ENCODE measurements around the gene GSTO1.

- TF ChIP-seq PPARA (CRISPR knock-in tag; IDR thresholded peaks at IDR 0.05; ENCODE audit: borderline replicate concordance) (no peak), BACH2 (CRISPR knock-in tag; IDR thresholded peaks at IDR 0.05; ENCODE audit: borderline replicate concordance) (no peak), PATZ1 (CRISPR knock-in tag; IDR thresholded peaks at IDR 0.05; ENCODE audit: borderline replicate concordance) (no peak), CSRNP3 (CRISPR knock-in tag; IDR thresholded peaks at IDR 0.05) (no peak), ZNF70 (CRISPR knock-in tag; IDR thresholded peaks at IDR 0.05) (no peak), ARNTL (CRISPR knock-in tag; IDR thresholded peaks at IDR 0.05; ENCODE audit: borderline replicate concordance, low read depth) (no peak), ZFP30 (CRISPR knock-in tag; IDR thresholded peaks at IDR 0.05) (no peak), CREB5 (CRISPR knock-in tag; IDR thresholded peaks at IDR 0.05; ENCODE audit: low read depth) (no peak), TSHZ2 (CRISPR knock-in tag; IDR thresholded peaks at IDR 0.05) (no peak), ESRRG (CRISPR knock-in tag; IDR thresholded peaks at IDR 0.05) (no peak), SNAI2 (CRISPR knock-in tag; IDR thresholded peaks at IDR 0.05) (no peak), OSR1 (CRISPR knock-in tag; IDR thresholded peaks at IDR 0.05) (no peak), ZNF565 (CRISPR knock-in tag; conservative IDR thresholded peaks at IDR 0.05; ENCODE audit: low read depth) (no peak)
Observed at GRCh38 chr10:104297697-104298660, 43.3 kb downstream of the GSTO1 start.
